SK-N-SH (cell line): ENCODE measurements around the gene KBTBD2. TPM values are rescaled to one million over a fixed set of nuclear protein-coding genes. Genes with fewer than 3 reads are reported as not detected.

ENCODE experiments used
- CTCF ChIA-PET: fragments of 300-600, 350-600 bp; formaldehyde crosslinking; extraction: SDS; loops from one replicate; lab custom pipeline; 2021; lab: Yijun Ruan, JAX
- POLR2A ChIA-PET: fragments of 350-600 bp; sonication (Branson Sonifier 250); formaldehyde crosslinking; extraction: SDS; loops from one replicate; lab custom pipeline; 2020; ENCODE audit warnings: antibody characterized with exemption, inconsistent platforms; lab: Yijun Ruan, JAX
- DNase-seq: peaks from one replicate; pipeline ENCODE4 v3.0.0; 2012
- H2AFZ ChIP-seq: fragments of 200-600 bp; sonication (generic); 2 replicates; pipeline ENCODE4 v1.8.1; 2016; ENCODE audit warnings: antibody characterized with exemption, mild to moderate bottlenecking, low read depth
- H3F3A ChIP-seq: fragments of 200-600 bp; sonication (generic); replicated peaks from 2 replicates; pipeline ENCODE3; 2016; ENCODE audit warnings: antibody characterized with exemption, mild to moderate bottlenecking; ENCODE audit not compliant: insufficient read depth
- H3K27ac ChIP-seq, 2 experiments: fragments of 200-500 bp in 1 of 2; fragments of 200-600 bp in 1 of 2; sonication (Bioruptor generic) in 1 of 2; sonication (generic), shearing (Covaris generic) in 1 of 2; 2 replicates each; pipeline versions ENCODE4 v1.5.1 to v1.6.1; 2014 to 2016; ENCODE audit warnings: low read depth in 2 of 2, inconsistent platforms in 1 of 2, low read length in 1 of 2, mild to moderate bottlenecking in 1 of 2, mixed read lengths in 1 of 2
- H3K27me3 ChIP-seq: fragments of 200-600 bp; sonication (generic), shearing (Covaris generic); 2 replicates; pipeline ENCODE4 v1.6.1; 2016; ENCODE audit warnings: mixed run types; ENCODE audit not compliant: insufficient read depth
- H3K36me3 ChIP-seq, 2 experiments: fragments of 200-500 bp in 1 of 2; fragments of 200-600 bp in 1 of 2; sonication (Bioruptor generic) in 1 of 2; sonication (generic) in 1 of 2; replicated peaks in 1 of 2; 2 replicates each; pipeline versions ENCODE3 to v1.5.1; 2014 to 2016; ENCODE audit warnings: low read length in 1 of 2, mild to moderate bottlenecking in 1 of 2; ENCODE audit not compliant: insufficient read depth in 2 of 2, control insufficient read depth in 1 of 2
- H3K4me1 ChIP-seq, 2 experiments: fragments of 200-500 bp in 1 of 2; fragments of 200-600 bp in 1 of 2; sonication (Bioruptor generic) in 1 of 2; sonication (generic), shearing (Covaris generic) in 1 of 2; 2 replicates each; pipeline versions ENCODE4 v1.5.1 to v1.6.1; 2014 to 2016; ENCODE audit warnings: low read depth in 1 of 2, low read length in 1 of 2, mixed run types in 1 of 2; ENCODE audit not compliant: insufficient read depth in 2 of 2, control insufficient read depth in 1 of 2
- H3K4me2 ChIP-seq: fragments of 200-600 bp; sonication (generic), shearing (Covaris generic); 2 replicates; pipeline ENCODE4 v1.6.1; 2017; ENCODE audit warnings: mixed run types
- H3K4me3 ChIP-seq, 2 experiments: fragments of 200-500 bp in 1 of 2; fragments of 200-600 bp in 1 of 2; sonication (Bioruptor generic) in 1 of 2; sonication (generic), shearing (Covaris generic) in 1 of 2; 2 replicates each; pipeline versions ENCODE4 v1.5.1 to v1.8.1; 2014 to 2016; ENCODE audit warnings: low read depth in 2 of 2, inconsistent platforms in 1 of 2, low read length in 1 of 2, mild to moderate bottlenecking in 1 of 2, mixed read lengths in 1 of 2, moderate library complexity in 1 of 2
- H3K79me2 ChIP-seq: fragments of 200-600 bp; sonication (generic); 2 replicates; pipeline ENCODE4 v1.8.1; 2017; ENCODE audit warnings: mild to moderate bottlenecking; ENCODE audit not compliant: insufficient read depth
- H3K9ac ChIP-seq: fragments of 200-600 bp; sonication (generic); 2 replicates; pipeline ENCODE4 v1.6.1; 2017; ENCODE audit warnings: mixed run types
- H3K9me2 ChIP-seq: fragments of 200-600 bp; sonication (generic); 2 replicates; pipeline ENCODE4 v1.6.1; 2017; ENCODE audit warnings: mixed run types
- H3K9me3 ChIP-seq: fragments of 200-600 bp; sonication (generic); 2 replicates; pipeline ENCODE4 v1.6.1; 2017; ENCODE audit warnings: mixed run types, mild to moderate bottlenecking, moderate library complexity
- H4K20me1 ChIP-seq: fragments of 200-600 bp; sonication (generic); 2 replicates; pipeline ENCODE4 v1.6.1; 2017; ENCODE audit warnings: mild to moderate bottlenecking, mixed run types; ENCODE audit not compliant: insufficient read depth
- CHD2 ChIP-seq: fragments of 150-350 bp; IDR thresholded peaks from 2 replicates; pipeline ENCODE4 v1.6.1; 2018; ENCODE audit warnings: low read length; ENCODE audit not compliant: partially characterized antibody
- CTCF ChIP-seq: fragments of 200-600 bp; sonication (generic); IDR thresholded peaks from 2 replicates; pipeline ENCODE4 v1.6.1; 2017; ENCODE audit warnings: antibody characterized with exemption, mild to moderate bottlenecking, moderate library complexity
- EZH2phosphoT487 ChIP-seq: fragments of 200-600 bp; sonication (generic); IDR thresholded peaks from 2 replicates; pipeline ENCODE4 v1.6.1; 2017; ENCODE audit warnings: low read depth, mixed run types, mild to moderate bottlenecking, antibody characterized with exemption, moderate library complexity, borderline replicate concordance
- FOXJ3 ChIP-seq: sonication (generic); formaldehyde crosslinking; IDR thresholded peaks from 2 replicates; pipeline ENCODE4 v1.5.1; 2020; ENCODE audit warnings: mild to moderate bottlenecking, missing genetic modification reagents
- FOXM1 ChIP-seq: IDR thresholded peaks from 2 replicates; pipeline ENCODE4 v1.4.0; 2012; ENCODE audit warnings: low read depth, mild to moderate bottlenecking
- GATA2 ChIP-seq: sonication (generic); formaldehyde crosslinking; IDR thresholded peaks from 2 replicates; pipeline ENCODE4 v1.5.0; 2020; ENCODE audit warnings: mild to moderate bottlenecking, missing genetic modification reagents
- NRF1 ChIP-seq: IDR thresholded peaks from 2 replicates; pipeline ENCODE4 v1.6.1; 2012; ENCODE audit warnings: low read depth, mild to moderate bottlenecking, low read length
- POLR2AphosphoS5 ChIP-seq: IDR thresholded peaks from 2 replicates; pipeline ENCODE4 v1.6.1; 2012; ENCODE audit warnings: low read depth, low read length
- RXRA ChIP-seq: IDR thresholded peaks from 2 replicates; pipeline ENCODE4 v1.4.0; 2012; ENCODE audit warnings: low read depth, mild to moderate bottlenecking, borderline replicate concordance
- USF1 ChIP-seq: IDR thresholded peaks from 2 replicates; pipeline ENCODE4 v1.4.0; 2012; ENCODE audit warnings: low read depth, borderline replicate concordance
- ZBTB33 ChIP-seq: IDR thresholded peaks from 2 replicates; pipeline ENCODE4 v1.4.0; 2012; ENCODE audit warnings: low read depth, borderline replicate concordance
- WGBS: methylation state at CpG from one replicate; pipeline ENCODE4 v1.1.6; 2017; ENCODE audit warnings: low lambda C conversion rate; 5-methylcytosine and 5-hydroxymethylcytosine counted together
- polyA plus RNA-seq, 3 experiments: library from polyadenylated mRNA; depleted of rRNA; stranded (reverse); fragments of >200 nt; gene quantifications; 2 replicates each; pipeline ENCODE4 v1.2.3, GENCODE V29; 2012
- TF ChIP-seq, protein P1 (sequence below): IDR thresholded peaks from 2 replicates; pipeline ENCODE4 v1.6.1; 2012; ENCODE audit warnings: mild to moderate bottlenecking, low read depth, low read length, moderate library complexity

Gene KBTBD2
- polyA plus RNA-seq, 1 of the 3 experiments (the other 2 are of a cell fraction), result 23.6 TPM

DNA sequence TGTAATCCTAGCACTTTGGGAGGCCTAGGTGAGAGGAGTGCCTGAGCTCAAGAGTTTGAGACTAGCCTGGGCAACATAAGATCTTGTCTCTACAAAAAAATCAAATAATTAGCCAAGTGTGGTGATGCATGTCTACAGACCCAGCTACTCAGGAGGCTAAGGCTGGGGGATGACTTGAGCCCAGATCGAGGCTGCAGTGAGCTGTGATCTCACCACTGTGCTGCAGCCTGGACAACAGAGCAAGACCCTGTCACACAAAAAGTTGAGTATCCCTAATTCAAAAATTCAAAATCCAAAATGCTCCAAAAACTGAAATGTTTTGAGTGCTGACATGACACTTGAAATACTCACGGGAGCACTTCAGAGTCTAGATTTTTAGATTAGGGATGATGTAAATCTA lies 19.1 kb downstream of the KBTBD2 start:
- Histone ChIP-seq H3K27me3 (no peaks in the 10 kb centered on the region), H3K27ac (no peak overlapping the region), H3K9me2 (no peaks in the 10 kb centered on the region), H3K4me3 (no peak overlapping the region), H4K20me1 (peaks cover 26% of the 10 kb centered on the region), H2AFZ (no peak overlapping the region), H3K4me2 (no peak overlapping the region), H3K79me2 (peaks cover 88% of the 10 kb centered on the region), H3K4me1 (no peaks in the 10 kb centered on the region), H3K9ac (no peak overlapping the region), H3K36me3 (peaks cover 65 to 85% of the 10 kb centered on the region in 2 experiments), H3K9me3 (no peaks in the 10 kb centered on the region), H3F3A (peaks cover 13% of the 10 kb centered on the region)
- ChIA-PET POLR2A (no interaction called here), CTCF (interaction anchor here (0.7 to 4.4 kb wide), 4 partner anchors 11 to 72 kb away, joined by 3 to 24 read pairs (median 4); no protein-coding TSS in a partner anchor)
- DNase-seq, result no peak
- 83% methylated on average over 2 of the region's 2 CpGs for WGBS
- TF ChIP-seq NRF1 (no peak), CTCF (no peak)

GRCh38 chr7:32871624-32872371 lies 19.8 kb downstream of the KBTBD2 start:
- no peaks in the 10 kb centered on the region for H3K27me3 ChIP-seq
- peaks cover 82% of the 10 kb centered on the region for H3K79me2 ChIP-seq
- ChIA-PET CTCF (interaction anchor here (0.6 to 4.4 kb wide), 5 partner anchors 11 to 71 kb away, joined by 3 to 24 read pairs (median 3); no protein-coding TSS in a partner anchor), POLR2A (no interaction called here)
- no peaks in the 10 kb centered on the region for H3K4me1 ChIP-seq
- no peak overlapping the region for H3K4me2 ChIP-seq
- no peaks in the 10 kb centered on the region for H3K9me2 ChIP-seq
- H3F3A ChIP-seq, result peaks cover 13% of the 10 kb centered on the region
- 89% methylated on average over 4 of the region's 4 CpGs for WGBS
- H3K36me3 ChIP-seq, result peaks cover 67 to 85% of the 10 kb centered on the region in 2 experiments
- no peak overlapping the region for H2AFZ ChIP-seq
- H3K9me3 ChIP-seq, result no peaks in the 10 kb centered on the region
- H4K20me1 ChIP-seq, result peaks cover 23% of the 10 kb centered on the region
- H3K27ac ChIP-seq, result no peak overlapping the region
- H3K9ac ChIP-seq, result no peak overlapping the region
- DNase-seq, result no peak
- no peak overlapping the region for H3K4me3 ChIP-seq
- TF ChIP-seq FOXM1 (no peak), EZH2phosphoT487 (no peak), RXRA (no peak), USF1 (no peak), CTCF (no peak), GATA2 (CRISPR knock-in tag) (no peak), FOXJ3 (no peak), POLR2AphosphoS5 (no peak), CHD2 (no peak), ZBTB33 (no peak)
- TF ChIP-seq, protein P1, sequence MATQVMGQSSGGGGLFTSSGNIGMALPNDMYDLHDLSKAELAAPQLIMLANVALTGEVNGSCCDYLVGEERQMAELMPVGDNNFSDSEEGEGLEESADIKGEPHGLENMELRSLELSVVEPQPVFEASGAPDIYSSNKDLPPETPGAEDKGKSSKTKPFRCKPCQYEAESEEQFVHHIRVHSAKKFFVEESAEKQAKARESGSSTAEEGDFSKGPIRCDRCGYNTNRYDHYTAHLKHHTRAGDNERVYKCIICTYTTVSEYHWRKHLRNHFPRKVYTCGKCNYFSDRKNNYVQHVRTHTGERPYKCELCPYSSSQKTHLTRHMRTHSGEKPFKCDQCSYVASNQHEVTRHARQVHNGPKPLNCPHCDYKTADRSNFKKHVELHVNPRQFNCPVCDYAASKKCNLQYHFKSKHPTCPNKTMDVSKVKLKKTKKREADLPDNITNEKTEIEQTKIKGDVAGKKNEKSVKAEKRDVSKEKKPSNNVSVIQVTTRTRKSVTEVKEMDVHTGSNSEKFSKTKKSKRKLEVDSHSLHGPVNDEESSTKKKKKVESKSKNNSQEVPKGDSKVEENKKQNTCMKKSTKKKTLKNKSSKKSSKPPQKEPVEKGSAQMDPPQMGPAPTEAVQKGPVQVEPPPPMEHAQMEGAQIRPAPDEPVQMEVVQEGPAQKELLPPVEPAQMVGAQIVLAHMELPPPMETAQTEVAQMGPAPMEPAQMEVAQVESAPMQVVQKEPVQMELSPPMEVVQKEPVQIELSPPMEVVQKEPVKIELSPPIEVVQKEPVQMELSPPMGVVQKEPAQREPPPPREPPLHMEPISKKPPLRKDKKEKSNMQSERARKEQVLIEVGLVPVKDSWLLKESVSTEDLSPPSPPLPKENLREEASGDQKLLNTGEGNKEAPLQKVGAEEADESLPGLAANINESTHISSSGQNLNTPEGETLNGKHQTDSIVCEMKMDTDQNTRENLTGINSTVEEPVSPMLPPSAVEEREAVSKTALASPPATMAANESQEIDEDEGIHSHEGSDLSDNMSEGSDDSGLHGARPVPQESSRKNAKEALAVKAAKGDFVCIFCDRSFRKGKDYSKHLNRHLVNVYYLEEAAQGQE, result no peak
